Pancreas (tissue), 10 donors: Measurements from ENCODE around the gene COX4I1. TPM values are rescaled to one million over a fixed set of nuclear protein-coding genes. Genes with fewer than 3 reads are reported as not detected.

Experiments used
- ATAC-seq, 4 donors: fragments of 200-7000 bp; cut with Tn5 transposase; one replicate each; pipeline versions ENCODE4 v1.8.0 to v1.9.1; 2020; ENCODE audit warnings: mild to moderate bottlenecking in 4 of 4, moderate library complexity in 4 of 4
- DNase-seq, 6 donors: peaks; one replicate each; pipeline ENCODE4 v3.0.0-alpha.2; 2020
- FAIRE-seq: peaks from 2 replicates; lab custom pipeline; 2012; peaks lifted over from hg19 to GRCh38; lab: Jason Lieb, UNC
- H3K27ac ChIP-seq, 4 donors: fragments of 200-600 bp; sonication (generic); 1 replicate in 3 of 4; 2 replicates in 1 of 4; pipeline versions ENCODE4 v1.5.0 to v1.8.0; 2020
- H3K27me3 ChIP-seq, 4 donors: fragments of 200-600 bp; one replicate each; pipeline ENCODE4 v1.8.0; 2021
- H3K36me3 ChIP-seq, 3 donors: fragments of 200-600 bp; sonication (generic) in 1 of 3; one replicate each; pipeline versions ENCODE4 v1.5.0 to v1.8.0; 2020 to 2021
- H3K4me1 ChIP-seq, 3 donors: fragments of 200-600 bp; one replicate each; pipeline ENCODE4 v1.8.0; 2021
- H3K4me3 ChIP-seq, 4 donors: fragments of 200-600 bp; sonication (generic) in 2 of 4; one replicate each; pipeline versions ENCODE4 v1.5.0 to v1.8.0; 2020 to 2021
- H3K9me3 ChIP-seq, 4 donors: fragments of 200-600 bp; one replicate each; pipeline ENCODE4 v1.8.0; 2021
- WGBS, 2 donors: extraction: QIAGEN DNeasy Blood & Tissue Kit; methylation state at CpG; one replicate each; pipeline ENCODE4 v1.1.7; 2013; 5-methylcytosine and 5-hydroxymethylcytosine counted together
- intact Hi-C, 3 donors: fragments of 100-400 bp; cut with DNase I; formaldehyde crosslinking; loops; one replicate each; pipeline versions ENCODE4 v1.11.1 to v1.14.2; 2022
- polyA plus RNA-seq, 2 donors: library from polyadenylated mRNA; stranded (reverse); fragments of 200-250 nt; gene quantifications; one replicate each; pipeline ENCODE4 v1.2.3, GENCODE V29; 2013
- total RNA-seq, 6 donors: library from RNA; stranded (reverse); fragmentation: NEBNext Ultra II Directional in 4 of 6; extraction: Animal tissue kit (Norgen Biotek cat#: 25700) in 4 of 6; gene quantifications; one replicate each; pipeline versions ENCODE4 v1.2.1 to v1.2.4, GENCODE V29; 2021 to 2023
- TF ChIP-seq, protein P1 (sequence below), 4 donors: fragments of 200-600 bp; sonication (generic) in 3 of 4; IDR thresholded peaks; one replicate each; pipeline versions ENCODE4 v1.5.0 to v1.8.0; 2021; ENCODE audit warnings: antibody characterized with exemption in 4 of 4
- donor health status: healthy with polysubstance abuse.
- donor health status: DM: no; HTN: no; CAD: no; lungs with moderate emphysema.
- donor health status: DM: no; HTN: no; CAD: no.
- donor health status: control.
- donor health status: control.
- donor health status: Bipolar disorder and iron deficiency.
- donor health status: DM: yes; HTN: yes; CAD: no.
- donor health status: DM: no; HTN: no; CAD: no.
- donor health status: DM: no; HTN: no; CAD: no.
- donor health status: DM: yes; HTN: yes; CAD: no.

The COX4I1 gene
- total and polyA plus RNA-seq, 8 donors: 198 to 510 (median 260) TPM

DNA sequence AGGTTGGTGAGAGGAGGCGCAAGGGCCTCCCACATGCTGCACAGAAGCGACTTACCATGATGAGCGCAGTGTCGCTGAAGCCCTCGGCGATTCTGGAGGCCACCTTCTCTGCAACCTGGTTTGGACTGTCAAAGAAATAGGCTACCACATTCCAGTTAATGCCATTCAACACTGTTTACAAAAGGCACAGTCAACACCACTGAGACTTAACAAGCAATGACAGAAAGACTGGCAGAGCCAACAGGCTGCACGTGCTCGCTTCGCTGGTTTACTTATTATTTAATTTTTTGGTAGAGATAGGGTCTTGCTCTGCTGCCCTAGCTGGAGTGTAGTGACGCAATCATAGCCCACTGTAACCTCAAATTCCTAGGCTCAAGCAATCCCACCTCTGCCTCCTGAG is 18.3 kb upstream of the COX4I1 start:
- Histone ChIP-seq H3K9me3 (no peaks in the 10 kb centered on the region), H3K4me3 (no peak overlapping the region), H3K27ac (no peak overlapping the region), H3K36me3 (peaks cover 0 to 23% (median 10%) of the 10 kb centered on the region in 3 donors), H3K27me3 (no peaks in the 10 kb centered on the region), H3K4me1 (peaks cover 0 to 4% (median 0%) of the 10 kb centered on the region in 3 donors)
- DNase-seq (no peak), FAIRE-seq (no peak), ATAC-seq (no peak)
- 84% methylated on average over 10 of the region's 10 CpGs for WGBS, 2 donors
- TF ChIP-seq, protein P1, sequence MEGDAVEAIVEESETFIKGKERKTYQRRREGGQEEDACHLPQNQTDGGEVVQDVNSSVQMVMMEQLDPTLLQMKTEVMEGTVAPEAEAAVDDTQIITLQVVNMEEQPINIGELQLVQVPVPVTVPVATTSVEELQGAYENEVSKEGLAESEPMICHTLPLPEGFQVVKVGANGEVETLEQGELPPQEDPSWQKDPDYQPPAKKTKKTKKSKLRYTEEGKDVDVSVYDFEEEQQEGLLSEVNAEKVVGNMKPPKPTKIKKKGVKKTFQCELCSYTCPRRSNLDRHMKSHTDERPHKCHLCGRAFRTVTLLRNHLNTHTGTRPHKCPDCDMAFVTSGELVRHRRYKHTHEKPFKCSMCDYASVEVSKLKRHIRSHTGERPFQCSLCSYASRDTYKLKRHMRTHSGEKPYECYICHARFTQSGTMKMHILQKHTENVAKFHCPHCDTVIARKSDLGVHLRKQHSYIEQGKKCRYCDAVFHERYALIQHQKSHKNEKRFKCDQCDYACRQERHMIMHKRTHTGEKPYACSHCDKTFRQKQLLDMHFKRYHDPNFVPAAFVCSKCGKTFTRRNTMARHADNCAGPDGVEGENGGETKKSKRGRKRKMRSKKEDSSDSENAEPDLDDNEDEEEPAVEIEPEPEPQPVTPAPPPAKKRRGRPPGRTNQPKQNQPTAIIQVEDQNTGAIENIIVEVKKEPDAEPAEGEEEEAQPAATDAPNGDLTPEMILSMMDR (IDR thresholded peaks at IDR 0.05): no peak
- intact Hi-C loops: no loop called here

DNA sequence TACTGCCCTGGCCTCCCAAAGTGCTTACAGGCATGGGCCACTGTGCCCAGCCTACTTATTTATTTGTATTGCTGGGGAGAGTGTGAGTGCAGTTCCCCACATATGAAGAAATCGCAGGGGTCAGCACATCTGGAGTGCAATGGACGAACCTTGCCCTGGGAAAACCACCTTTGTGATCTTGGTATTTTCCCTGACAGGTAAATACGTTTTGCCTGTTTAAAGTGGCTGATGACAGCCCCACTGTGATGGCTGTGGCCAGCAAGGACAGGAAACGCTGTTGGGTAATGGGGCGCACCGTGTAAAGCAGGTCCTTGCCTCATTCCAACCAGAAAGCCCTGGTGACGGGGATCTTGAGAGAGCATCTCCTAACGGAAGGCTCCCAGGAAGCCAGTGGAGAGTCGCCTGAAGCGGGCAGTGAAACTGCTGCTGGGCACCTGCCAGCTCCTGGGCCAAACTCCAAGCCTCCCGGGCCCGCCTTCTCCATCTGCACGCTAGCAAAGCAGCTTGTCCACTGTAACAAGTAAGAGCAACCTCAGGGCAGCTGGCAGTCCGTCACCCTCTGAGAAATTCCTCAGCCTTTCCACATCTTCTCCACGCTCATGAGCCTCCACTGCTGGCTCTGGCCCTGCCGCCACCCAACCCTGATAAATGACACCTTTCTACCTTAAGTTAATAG is 17.7 kb upstream of the COX4I1 start:
- Histone ChIP-seq H3K4me1 (peaks cover 0 to 4% (median 0%) of the 10 kb centered on the region in 3 donors), H3K27me3 (no peaks in the 10 kb centered on the region), H3K36me3 (peaks cover 0 to 27% (median 10%) of the 10 kb centered on the region in 3 donors), H3K4me3 (no peak overlapping the region), H3K27ac (no peak overlapping the region), H3K9me3 (no peaks in the 10 kb centered on the region)
- DNase-seq (peak; percentile 63 to 92 (median 84)), ATAC-seq (peak; percentile 84 to 97 (median 93)), FAIRE-seq (no peak)
- TF ChIP-seq, protein P1 (IDR thresholded peaks at IDR 0.05): no peak
- WGBS, 2 donors: 21 to 28% methylated on average over 16 of the region's 16 CpGs
- intact Hi-C loops: no loop called here

DNA sequence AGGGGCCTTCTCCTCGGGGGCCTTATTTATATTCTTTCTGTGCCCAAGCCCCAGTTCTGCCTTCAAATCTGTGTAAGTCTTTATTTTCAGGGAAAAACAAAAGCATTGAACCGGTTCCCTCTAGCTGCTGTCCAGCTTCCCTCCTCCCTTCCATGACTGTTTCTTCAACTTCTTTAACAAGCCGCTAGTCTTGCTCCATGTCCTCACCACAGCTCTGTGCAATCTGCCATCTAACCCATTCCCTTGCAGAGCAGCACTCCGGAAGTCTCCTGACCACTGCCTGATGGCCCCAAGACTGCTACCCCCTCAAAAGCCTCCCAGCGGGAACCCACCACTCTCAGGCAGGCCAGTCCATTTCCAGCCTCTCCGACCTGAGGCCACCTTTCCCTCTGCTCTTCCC is 17.0 kb upstream of the COX4I1 start:
- H3K36me3 ChIP-seq: peaks cover 0 to 30% (median 10%) of the 10 kb centered on the region in 3 donors
- ATAC-seq: no peak
- TF ChIP-seq, protein P1 (IDR thresholded peaks at IDR 0.05): no peak

DNA sequence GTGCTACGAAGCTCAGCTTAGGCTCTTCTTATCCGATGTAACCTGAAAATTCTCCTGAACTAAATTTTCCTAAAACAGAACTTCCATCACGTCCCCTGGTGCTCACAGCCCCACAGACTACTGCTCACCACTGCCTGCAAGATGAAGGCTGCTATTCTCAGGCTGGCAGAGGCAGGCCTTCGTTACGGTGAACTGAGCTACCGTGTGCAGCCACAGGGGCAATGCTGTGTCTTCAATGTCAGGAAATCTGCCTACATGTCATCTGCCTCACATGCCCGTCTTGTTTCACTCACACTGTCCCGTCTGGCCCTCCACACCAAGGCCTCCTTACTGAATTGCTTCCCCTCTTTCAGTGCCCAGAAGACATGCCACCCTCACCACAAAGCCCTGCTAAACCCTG is 16.1 kb upstream of the COX4I1 start:
- peaks cover 0 to 31% (median 6%) of the 10 kb centered on the region in 3 donors for H3K36me3 ChIP-seq

More for the DNA sequence above, 17.0 kb upstream of the COX4I1 start:
- FAIRE-seq (no peak), DNase-seq (no peak)
- H3K27me3 ChIP-seq: no peaks in the 10 kb centered on the region
- H3K4me3 ChIP-seq: no peak overlapping the region
- peaks cover 0 to 4% (median 0%) of the 10 kb centered on the region in 3 donors for H3K4me1 ChIP-seq
- intact Hi-C loops: no loop called here
- H3K9me3 ChIP-seq: no peaks in the 10 kb centered on the region
- no peak overlapping the region for H3K27ac ChIP-seq
- WGBS, 2 donors: 71 to 76% methylated on average over 6 of the region's 6 CpGs

More for the DNA sequence above, 16.1 kb upstream of the COX4I1 start:
- TF ChIP-seq, protein P1 (IDR thresholded peaks at IDR 0.05): no peak
- 93 to 97% methylated on average over 8 of the region's 8 CpGs for WGBS, 2 donors
- DNase-seq (peak in 1 of 6 donors; percentile 29), FAIRE-seq (no peak), ATAC-seq (no peak)
- intact Hi-C loops: no loop called here
- Histone ChIP-seq H3K9me3 (no peaks in the 10 kb centered on the region), H3K4me3 (no peak overlapping the region), H3K4me1 (peaks cover 0 to 4% (median 0%) of the 10 kb centered on the region in 3 donors), H3K27ac (no peak overlapping the region), H3K27me3 (no peaks in the 10 kb centered on the region)
